WI38 (cell line): ENCODE measurements around the gene SUOX.

Experiments used
- H3K4me3 ChIP-seq: 2 replicates; pipeline ENCODE4 v1.5.1; 2011; ENCODE audit warnings: low read depth, mild to moderate bottlenecking, control low read depth, low read length
- CTCF ChIP-seq: IDR thresholded peaks from 2 replicates; pipeline ENCODE4 v1.5.1; 2012; ENCODE audit warnings: low read depth, mild to moderate bottlenecking, control low read depth, low read length

The SUOX gene

GRCh38 chr12:55966408-55967281 is 30.4 kb upstream of the SUOX start, which contains the start of gene CDK2:
CDK2 (plus strand) TSS chr12:55966830; CDS start chr12:55967009, 179 bp downstream.
- peak within 1 kb of the TSS; percentile 68 for H3K4me3 ChIP-seq
- no peak for TF ChIP-seq CTCF

- H3K4me3 ChIP-seq = no peak overlapping the region
- TF ChIP-seq CTCF = no peak
Measured at GRCh38 chr12:55969356-55969755, 27.7 kb upstream of the SUOX start.

GRCh38 chr12:55970775-55971174 is 26.3 kb upstream of the SUOX start:
- H3K4me3 ChIP-seq = no peak overlapping the region
- TF ChIP-seq CTCF = no peak

- no peak for TF ChIP-seq CTCF
- peak overlapping the region; percentile 67; the same call in 1 of the 2 replicates for H3K4me3 ChIP-seq
Measured at GRCh38 chr12:55972042-55972441, 25.0 kb upstream of the SUOX start.

GRCh38 chr12:55972456-55972855 is 24.6 kb upstream of the SUOX start:
- no peak for TF ChIP-seq CTCF
- H3K4me3 ChIP-seq = peak overlapping the region; percentile 67

GRCh38 chr12:55972911-55973598 is 24.0 kb upstream of the SUOX start:
- peak overlapping the region; percentile 67 for H3K4me3 ChIP-seq

More at GRCh38 chr12:55972911-55973598, 24.0 kb upstream of the SUOX start:
- no peak for TF ChIP-seq CTCF
